AG09319 (cell line): ENCODE results near the gene FAM120B.

Source experiments
- DNase-seq: peaks from one replicate; pipeline ENCODE4 v3.0.0-alpha.2; 2010; ENCODE audit warnings: low read depth; ENCODE audit errors: extremely low read depth
- CTCF ChIP-seq: IDR thresholded peaks from 2 replicates; pipeline ENCODE4 v1.5.1; 2011; ENCODE audit warnings: low read depth, mild to moderate bottlenecking, inconsistent platforms, low read length, moderate library complexity

FAM120B gene

GRCh38 chr6:170306324-170307079 lies at the start of gene FAM120B:
Gene FAM120B, plus strand, starts transcription at chr6:170306758. Its CDS starts 10,633 bp downstream, at chr6:170317391.
- no peak for TF ChIP-seq CTCF
- DNase-seq, result peak; percentile 86

GRCh38 chr6:170257376-170257775 lies 49.2 kb upstream of the FAM120B start:
- TF ChIP-seq CTCF, result no peak
- DNase-seq, result no peak

GRCh38 chr6:170258407-170258806 lies 48.2 kb upstream of the FAM120B start:
- DNase-seq, result no peak
- no peak for TF ChIP-seq CTCF

- no peak for DNase-seq
- no peak for TF ChIP-seq CTCF
Observed at GRCh38 chr6:170259278-170259677, 47.3 kb upstream of the FAM120B start.

GRCh38 chr6:170260686-170261085 lies 45.9 kb upstream of the FAM120B start:
- DNase-seq, result no peak
- TF ChIP-seq CTCF, result no peak

GRCh38 chr6:170261643-170262488 lies 44.7 kb upstream of the FAM120B start:
- no peak for DNase-seq
- no peak for TF ChIP-seq CTCF
